Mononuclear cell (primary cell): ENCODE measurements around the gene EBLN1. TPM values are rescaled to one million over a fixed set of nuclear protein-coding genes. Genes with fewer than 3 reads are reported as not detected.
"Not testable (repeated sequence)": the region's sequence is repeated elsewhere in the genome, so short reads cannot be mapped to it uniquely, and the experiment has no call there.

ENCODE experiments used
- H3K27me3 ChIP-seq: 2 replicates; pipeline ENCODE4 v1.6.0; 2011; ENCODE audit warnings: low read length, control low read depth; ENCODE audit not compliant: insufficient read depth
- H3K4me1 ChIP-seq: 2 replicates; pipeline ENCODE4 v1.5.1; 2011; ENCODE audit warnings: mild to moderate bottlenecking, low read length, control low read depth; ENCODE audit not compliant: insufficient read depth
- H3K4me3 ChIP-seq: 2 replicates; pipeline ENCODE4 v1.5.1; 2011; ENCODE audit warnings: mild to moderate bottlenecking, low read length, moderate library complexity
- H3K9me3 ChIP-seq: 2 replicates; pipeline ENCODE4 v1.5.1; 2011; ENCODE audit warnings: low read depth, mild to moderate bottlenecking, control low read depth, low read length
- total RNA-seq: library from RNA; depleted of rRNA; stranded (reverse); fragments of >200 nt; gene quantifications from one replicate; pipeline ENCODE4 v1.2.3, GENCODE V29; 2012

Gene EBLN1
- total RNA-seq, 1 donor = not detected

DNA sequence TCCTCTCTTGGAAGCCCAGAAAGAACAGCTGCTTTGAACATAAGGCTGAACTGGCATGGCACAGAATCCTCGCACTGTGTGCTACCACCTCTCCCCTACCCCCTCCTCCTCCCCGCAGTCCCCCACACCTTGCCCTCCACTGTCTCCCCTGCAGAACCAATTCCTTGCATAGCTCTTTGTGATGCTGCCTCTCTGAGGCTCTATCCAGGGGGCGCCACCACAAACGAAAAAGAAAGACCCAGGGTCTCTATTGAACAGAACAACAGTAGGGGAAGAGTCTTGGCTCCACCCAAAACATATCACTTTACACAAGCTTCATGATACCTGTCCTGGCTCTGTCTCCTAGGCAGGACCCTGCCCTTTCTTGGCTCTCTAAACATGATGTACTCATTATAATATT lies 26.2 kb upstream of the EBLN1 start:
- H3K4me3 ChIP-seq = no peak overlapping the region
- H3K9me3 ChIP-seq = no peaks in the 10 kb centered on the region
- H3K27me3 ChIP-seq = peaks cover 10% of the 10 kb centered on the region
- peaks cover 5% of the 10 kb centered on the region for H3K4me1 ChIP-seq

- H3K27me3 ChIP-seq = peaks cover 12% of the 10 kb centered on the region
- no peak overlapping the region for H3K4me3 ChIP-seq
- H3K4me1 ChIP-seq = peaks cover 5% of the 10 kb centered on the region
- no peaks in the 10 kb centered on the region for H3K9me3 ChIP-seq
These were observed 25.5 kb upstream of the EBLN1 start for GRCh38 chr10:22243321-22243720.

DNA sequence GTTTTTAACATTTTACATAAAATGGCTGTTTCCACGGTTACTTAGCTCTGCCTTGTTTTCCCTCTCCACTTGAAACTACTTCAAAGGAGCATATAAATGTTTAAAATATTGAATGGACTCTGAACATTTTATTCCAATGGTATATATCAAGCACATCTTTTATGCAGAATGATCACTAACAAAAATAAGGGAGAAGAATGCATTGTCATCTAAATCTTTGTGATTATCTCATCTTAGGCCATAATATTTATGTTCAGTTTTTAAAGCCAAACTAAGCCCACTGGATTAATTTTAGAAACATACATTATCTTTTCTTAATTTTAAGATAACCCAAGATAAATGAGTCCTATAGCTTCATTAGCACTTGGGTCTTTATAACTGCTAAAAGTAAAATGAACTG lies 13.4 kb upstream of the EBLN1 start:
- no peaks in the 10 kb centered on the region for H3K9me3 ChIP-seq
- no peaks in the 10 kb centered on the region for H3K27me3 ChIP-seq
- no peaks in the 10 kb centered on the region for H3K4me1 ChIP-seq
- no peak overlapping the region for H3K4me3 ChIP-seq

- Histone ChIP-seq H3K4me1 (no peaks in the 10 kb centered on the region), H3K4me3 (peak overlapping the region; percentile 74), H3K27me3 (peaks cover 4% of the 10 kb centered on the region), H3K9me3 (no peaks in the 10 kb centered on the region)
These were observed 12.5 kb upstream of the EBLN1 start for GRCh38 chr10:22230158-22230833.

DNA sequence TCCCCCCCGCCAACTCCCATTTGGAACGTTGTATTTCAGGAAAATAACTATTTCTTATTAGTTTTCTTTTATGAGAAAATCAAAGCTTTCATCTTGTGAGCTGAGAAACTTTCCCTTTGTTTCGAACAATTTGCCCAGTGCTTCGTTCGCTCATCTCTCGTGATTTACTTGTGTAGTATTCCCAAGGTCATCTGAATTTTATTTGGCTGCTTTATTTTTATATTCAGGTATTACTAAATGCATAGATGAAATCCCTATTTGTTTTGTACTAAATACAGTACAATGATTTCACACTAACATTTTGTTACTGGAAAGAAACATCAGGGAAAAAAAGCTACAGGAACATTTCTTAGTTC lies 12.0 kb upstream of the EBLN1 start:
- H3K4me1 ChIP-seq = no peaks in the 10 kb centered on the region
- peaks cover 9% of the 10 kb centered on the region for H3K27me3 ChIP-seq
- H3K4me3 ChIP-seq = peak overlapping the region; percentile 74
- H3K9me3 ChIP-seq = no peaks in the 10 kb centered on the region

- peaks cover 9% of the 10 kb centered on the region for H3K27me3 ChIP-seq
- peak overlapping the region; percentile 74 for H3K4me3 ChIP-seq
- H3K9me3 ChIP-seq = no peaks in the 10 kb centered on the region
- H3K4me1 ChIP-seq = no peaks in the 10 kb centered on the region
These were observed 11.4 kb upstream of the EBLN1 start for GRCh38 chr10:22228943-22229801.

GRCh38 chr10:22228167-22228938 lies 10.5 kb upstream of the EBLN1 start:
- H3K4me1 ChIP-seq = no peaks in the 10 kb centered on the region
- H3K27me3 ChIP-seq = peaks cover 12% of the 10 kb centered on the region
- H3K4me3 ChIP-seq = peak overlapping the region; percentile 74
- H3K9me3 ChIP-seq = no peaks in the 10 kb centered on the region

GRCh38 chr10:22226599-22226998 lies 8.8 kb upstream of the EBLN1 start:
- H3K4me3 ChIP-seq = no peak overlapping the region
- peaks cover 17% of the 10 kb centered on the region for H3K27me3 ChIP-seq
- no peaks in the 10 kb centered on the region for H3K4me1 ChIP-seq
- no peaks in the 10 kb centered on the region for H3K9me3 ChIP-seq

DNA sequence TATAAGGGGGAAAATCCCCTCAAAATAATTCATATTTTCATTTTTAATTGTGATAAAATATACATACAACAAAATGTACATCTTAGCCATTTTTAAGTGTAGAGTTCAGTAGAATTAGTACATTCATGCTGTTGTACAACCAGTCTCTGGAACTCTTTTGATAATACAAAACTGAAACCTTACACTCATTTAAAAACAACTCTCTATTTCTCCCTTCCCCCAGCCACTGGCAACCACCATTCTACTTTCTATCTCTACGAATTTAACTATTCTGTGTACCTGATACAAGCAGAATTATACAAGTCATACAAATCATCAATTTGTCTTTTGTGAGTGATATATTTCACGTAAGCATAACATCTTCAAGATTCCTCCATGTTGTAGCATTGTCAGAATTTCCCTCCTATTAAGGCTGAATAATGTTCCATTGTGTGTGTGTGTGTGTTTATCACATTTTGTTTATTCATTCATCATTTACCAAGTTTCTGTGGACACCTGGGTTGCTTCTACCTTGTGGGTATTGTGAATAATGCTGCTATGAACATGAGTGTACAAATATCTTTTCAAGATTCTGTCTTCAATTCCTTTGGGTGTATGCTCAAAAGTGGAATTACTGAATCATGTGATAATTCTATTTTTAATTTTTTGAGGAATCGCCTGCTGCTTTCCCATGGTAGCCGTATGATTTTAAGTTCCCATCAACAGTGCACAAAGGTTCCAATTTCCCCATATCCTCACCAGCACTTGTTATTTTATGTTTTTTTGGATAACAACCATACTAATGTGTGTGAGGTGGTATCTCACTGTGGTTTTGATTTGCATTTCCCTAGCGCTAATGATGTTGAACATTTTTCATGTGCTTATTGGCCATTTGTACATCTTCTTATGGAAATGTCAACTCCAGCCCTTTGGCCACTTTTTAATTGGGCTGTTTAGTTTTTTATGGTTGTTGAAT lies 4.7 kb upstream of the EBLN1 start:
- Histone ChIP-seq H3K4me1 (no peaks in the 10 kb centered on the region), H3K9me3 (no peaks in the 10 kb centered on the region), H3K4me3 (no peak overlapping the region), H3K27me3 (peaks cover 17% of the 10 kb centered on the region)

- no peaks in the 10 kb centered on the region for H3K9me3 ChIP-seq
- H3K4me3 ChIP-seq = no peak overlapping the region
These were observed 1.5 kb upstream of the EBLN1 start for GRCh38 chr10:22219308-22219707.

GRCh38 chr10:22218448-22218847 lies 633 bp upstream of the EBLN1 start:
- Histone ChIP-seq H3K4me3 (no peak overlapping the region), H3K27me3 (peaks cover 5% of the 10 kb centered on the region), H3K4me1 (no peaks in the 10 kb centered on the region), H3K9me3 (no peaks in the 10 kb centered on the region)

More at GRCh38 chr10:22219308-22219707, 1.5 kb upstream of the EBLN1 start:
- H3K27me3 ChIP-seq = peaks cover 8% of the 10 kb centered on the region
- no peaks in the 10 kb centered on the region for H3K4me1 ChIP-seq

DNA sequence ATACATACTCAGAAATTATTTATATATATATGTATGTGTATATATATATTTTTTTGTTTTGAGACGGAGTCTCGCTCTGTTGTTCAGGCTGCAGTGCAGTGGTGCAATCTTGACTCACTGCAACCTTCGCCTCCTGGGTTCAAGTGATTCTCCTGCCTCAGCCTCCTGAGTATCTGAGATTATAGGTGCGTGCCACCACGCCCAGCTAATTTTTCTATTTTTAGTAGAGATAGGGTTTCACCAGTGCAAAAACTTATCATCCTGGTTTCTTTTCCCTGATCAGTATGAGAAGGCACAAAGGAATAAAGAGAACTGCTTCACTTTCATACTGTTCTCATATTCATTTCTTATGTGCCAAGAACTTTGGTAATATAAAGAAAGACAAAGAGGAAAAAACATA lies 731 bp downstream of the EBLN1 start:
- not testable (repeated sequence) for H3K4me3 ChIP-seq, H3K27me3 ChIP-seq, H3K4me1 ChIP-seq, H3K9me3 ChIP-seq

- Histone ChIP-seq H3K9me3 (no peaks in the 10 kb centered on the region), H3K4me3 (no peak overlapping the region), H3K27me3 (peaks cover 4% of the 10 kb centered on the region), H3K4me1 (no peaks in the 10 kb centered on the region)
These were observed 7.5 kb downstream of the EBLN1 start for GRCh38 chr10:22210267-22210666.

- H3K4me3 ChIP-seq = no peak overlapping the region
- H3K27me3 ChIP-seq = no peaks in the 10 kb centered on the region
- no peaks in the 10 kb centered on the region for H3K9me3 ChIP-seq
- no peaks in the 10 kb centered on the region for H3K4me1 ChIP-seq
These were observed 23.9 kb downstream of the EBLN1 start for GRCh38 chr10:22193945-22194344.
